Liver (tissue), 9 donors: Measurements from ENCODE around the gene MPC1. TPM values are rescaled to one million over a fixed set of nuclear protein-coding genes. Genes with fewer than 3 reads are reported as not detected.

Source experiments
- DNase-seq: peaks from one replicate; pipeline ENCODE4 v3.0.0-alpha.2; 2017; ENCODE audit warnings: low spot score
- H3K27ac ChIP-seq, 2 donors: one replicate each; pipeline ENCODE4 v1.7.0; 2013; ENCODE audit warnings: inconsistent platforms in 2 of 2, low read length in 2 of 2, control low read depth in 1 of 2, low read depth in 1 of 2, mild to moderate bottlenecking in 1 of 2
- H3K27me3 ChIP-seq, 4 donors: one replicate each; pipeline versions ENCODE4 v1.6.1 to v1.7.0; 2013; ENCODE audit warnings: low read length in 3 of 4, inconsistent platforms in 1 of 4, mild to moderate bottlenecking in 1 of 4, moderate library complexity in 1 of 4; ENCODE audit not compliant: control insufficient read depth in 4 of 4, insufficient read depth in 4 of 4
- H3K36me3 ChIP-seq, 4 donors: one replicate each; pipeline versions ENCODE4 v1.6.1 to v1.7.0; 2013; ENCODE audit warnings: low read length in 3 of 4, mild to moderate bottlenecking in 3 of 4, low read depth in 1 of 4, moderate library complexity in 1 of 4; ENCODE audit not compliant: control insufficient read depth in 4 of 4, insufficient read depth in 3 of 4
- H3K4me1 ChIP-seq, 4 donors: one replicate each; pipeline versions ENCODE4 v1.6.1 to v1.7.0; 2013; ENCODE audit warnings: low read length in 3 of 4, mild to moderate bottlenecking in 3 of 4, moderate library complexity in 1 of 4; ENCODE audit not compliant: control insufficient read depth in 4 of 4, insufficient read depth in 4 of 4
- H3K4me3 ChIP-seq, 3 donors: one replicate each; pipeline versions ENCODE4 v1.6.1 to v1.7.0; 2013; ENCODE audit warnings: low read length in 3 of 3, control low read depth in 1 of 3, low read depth in 1 of 3, mild to moderate bottlenecking in 1 of 3
- H3K9ac ChIP-seq, 2 donors: one replicate each; pipeline ENCODE4 v1.7.0; 2013; ENCODE audit warnings: low read length in 2 of 2, mild to moderate bottlenecking in 2 of 2, moderate library complexity in 2 of 2, control low read depth in 1 of 2, low read depth in 1 of 2
- H3K9me3 ChIP-seq, 4 donors: one replicate each; pipeline versions ENCODE4 v1.6.1 to v1.7.0; 2013; ENCODE audit warnings: low read length in 3 of 4; ENCODE audit not compliant: control insufficient read depth in 4 of 4
- EGR1 ChIP-seq, 2 donors: IDR thresholded peaks; 2 replicates each; pipeline ENCODE4 v1.6.1; 2016 to 2018; ENCODE audit warnings: antibody characterized with exemption in 2 of 2, low read depth in 2 of 2
- FOXA1 ChIP-seq: IDR thresholded peaks from 2 replicates; pipeline ENCODE4 v1.6.1; 2016; ENCODE audit warnings: antibody characterized with exemption
- FOXA2 ChIP-seq: IDR thresholded peaks from 2 replicates; pipeline ENCODE4 v1.6.1; 2016; ENCODE audit warnings: antibody characterized with exemption
- GABPA ChIP-seq, 2 donors: IDR thresholded peaks in 1 of 2; conservative IDR thresholded peaks in 1 of 2; 2 replicates each; pipeline ENCODE4 v1.6.1; 2016; ENCODE audit warnings: antibody characterized with exemption in 2 of 2, mild to moderate bottlenecking in 1 of 2, moderate library complexity in 1 of 2
- HNF4A ChIP-seq, 2 donors: conservative IDR thresholded peaks; 2 replicates each; pipeline ENCODE4 v1.6.1; 2016; ENCODE audit warnings: antibody characterized with exemption in 2 of 2, mild to moderate bottlenecking in 2 of 2
- HNF4G ChIP-seq: IDR thresholded peaks from 2 replicates; pipeline ENCODE4 v1.6.1; 2016; ENCODE audit warnings: antibody characterized with exemption
- JUND ChIP-seq, 2 donors: IDR thresholded peaks; 2 replicates each; pipeline ENCODE4 v1.6.1; 2016; ENCODE audit warnings: antibody characterized with exemption in 2 of 2
- NR2F2 ChIP-seq: IDR thresholded peaks from 2 replicates; pipeline ENCODE4 v1.6.1; 2016; ENCODE audit warnings: antibody characterized with exemption
- RAD21 ChIP-seq, 2 donors: IDR thresholded peaks; 2 replicates each; pipeline ENCODE4 v1.6.1; 2016; ENCODE audit warnings: antibody characterized with exemption in 2 of 2, mild to moderate bottlenecking in 2 of 2
- RXRA ChIP-seq, 2 donors: IDR thresholded peaks; 2 replicates each; pipeline ENCODE4 v1.6.1; 2017 to 2018; ENCODE audit warnings: antibody characterized with exemption in 2 of 2, mild to moderate bottlenecking in 1 of 2
- SP1 ChIP-seq: IDR thresholded peaks from 2 replicates; pipeline ENCODE4 v1.6.1; 2018; ENCODE audit warnings: antibody characterized with exemption, mild to moderate bottlenecking
- TAF1 ChIP-seq: conservative IDR thresholded peaks from 2 replicates; pipeline ENCODE4 v1.6.1; 2016; ENCODE audit warnings: antibody characterized with exemption, mild to moderate bottlenecking
- YY1 ChIP-seq: IDR thresholded peaks from 2 replicates; pipeline ENCODE4 v1.6.1; 2016; ENCODE audit warnings: antibody characterized with exemption, mild to moderate bottlenecking
- WGBS: extraction: QIAGEN DNeasy Blood & Tissue Kit; methylation state at CpG from one replicate; pipeline ENCODE4 v1.1.7; 2013; 5-methylcytosine and 5-hydroxymethylcytosine counted together
- polyA plus RNA-seq, 2 donors: library from polyadenylated mRNA; stranded (reverse) in 1 of 2; unstranded in 1 of 2; fragments of 200-250 nt in 1 of 2; fragments of >200 nt in 1 of 2; fragmentation: Nextera tagmentation in 1 of 2; extraction: Ambion mirVana in 1 of 2; gene quantifications; one replicate each; pipeline versions ENCODE4 v1.2.1 to v1.2.3, GENCODE V29; 2013 to 2015
- total RNA-seq, 2 donors: library from RNA; depleted of rRNA; stranded (reverse); fragments of >200 nt; gene quantifications; one replicate each; pipeline ENCODE4 v1.2.3, GENCODE V29; 2014
- TF ChIP-seq, protein P1 (sequence below): IDR thresholded peaks from 2 replicates; pipeline ENCODE4 v1.6.1; 2016; ENCODE audit warnings: antibody characterized with exemption
- TF ChIP-seq, protein P2 (sequence below): IDR thresholded peaks from 2 replicates; pipeline ENCODE4 v1.6.1; 2016; ENCODE audit warnings: antibody characterized with exemption, mild to moderate bottlenecking
- TF ChIP-seq, protein P3 (sequence below): IDR thresholded peaks from 2 replicates; pipeline ENCODE4 v1.6.1; 2016; ENCODE audit warnings: antibody characterized with exemption
- TF ChIP-seq, protein P4 (sequence below): IDR thresholded peaks from 2 replicates; pipeline ENCODE4 v1.6.1; 2016; ENCODE audit warnings: antibody characterized with exemption
- TF ChIP-seq, protein P5 (sequence below): fragments of 150-350 bp; IDR thresholded peaks from 2 replicates; pipeline ENCODE4 v1.5.1; 2017; ENCODE audit warnings: improper control_type of control experiment, low read depth, low read length; ENCODE audit not compliant: missing input control
- donor health status: healthy.
- donor health status: healthy.
- donor health status: healthy.
- donor health status: healthy.
- donor health status: healthy.

Gene MPC1
- total and polyA plus RNA-seq, 4 donors, result 79.7 to 478 (median 237) TPM

DNA sequence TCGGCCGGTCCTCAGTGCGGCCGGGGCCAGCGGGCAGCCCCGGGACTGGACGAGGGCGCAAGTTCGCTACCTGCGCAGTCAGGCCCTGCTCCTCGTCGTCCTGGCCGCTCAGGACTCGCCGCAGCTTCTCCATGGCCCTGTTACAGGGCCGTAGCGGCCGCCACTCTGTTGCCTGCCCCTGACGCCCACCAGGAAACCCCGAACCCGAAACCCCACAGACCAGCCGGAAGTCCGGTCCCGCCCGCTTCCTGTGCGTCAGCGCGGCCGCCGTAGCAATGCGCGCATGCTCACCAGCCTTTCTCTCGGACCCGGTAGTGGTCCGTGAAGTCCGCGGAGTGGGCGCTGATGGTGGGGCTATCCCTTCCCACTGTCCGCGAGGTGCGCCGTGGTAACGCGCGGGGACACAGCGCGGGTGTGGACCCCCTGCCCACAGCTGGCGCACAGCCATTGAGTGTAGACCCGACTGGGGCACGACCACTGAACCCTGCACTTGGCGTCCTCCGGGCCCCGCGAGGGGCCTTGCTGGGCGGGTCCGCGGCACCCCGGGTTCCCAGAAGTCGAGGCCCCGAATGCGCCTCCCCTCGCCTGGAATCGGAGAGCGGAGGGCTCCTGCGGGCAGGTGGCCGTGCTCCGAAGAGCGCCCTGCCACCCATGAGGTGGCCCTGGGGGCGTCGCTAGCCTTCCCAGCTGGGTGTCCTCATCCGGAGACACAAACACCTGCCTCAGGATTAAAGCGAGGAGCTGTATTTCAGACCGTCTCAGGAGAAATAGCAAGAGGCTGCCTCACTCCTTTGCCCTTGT, 40.2 kb downstream of the MPC1 start, which contains the start of gene SFT2D1:
TSS of gene SFT2D1 (minus strand) at position 197 of the 801 bp plus-strand sequence. CDS start at position 133, 64 bp downstream.
- peaks cover 0 to 4% (median 3%) of the 10 kb centered on the region in 4 donors for H3K36me3 ChIP-seq
- no peaks in the 10 kb centered on the region for H3K27me3 ChIP-seq
- H3K4me1 ChIP-seq, result peaks cover 3 to 36% (median 17%) of the 10 kb centered on the region in 4 donors
- DNase-seq, result peak; percentile 84
- peak within 1 kb of the TSS; percentile 84 to 97 for H3K9ac ChIP-seq
- H3K4me3 ChIP-seq, result peak within 1 kb of the TSS; percentile 91 to 95 (median 94)
- TF ChIP-seq GABPA (IDR thresholded peaks at IDR 0.05 in 1 of 2, conservative IDR thresholded peaks at IDR 0.05 in 1 of 2), result peak; percentile 76 to 95
- peak; percentile 75 for TF ChIP-seq YY1
- TF ChIP-seq RXRA (IDR thresholded peaks at IDR 0.05), result no peak
- no peak for TF ChIP-seq FOXA2
- TF ChIP-seq, protein P1, sequence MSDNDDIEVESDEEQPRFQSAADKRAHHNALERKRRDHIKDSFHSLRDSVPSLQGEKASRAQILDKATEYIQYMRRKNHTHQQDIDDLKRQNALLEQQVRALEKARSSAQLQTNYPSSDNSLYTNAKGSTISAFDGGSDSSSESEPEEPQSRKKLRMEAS, result peak; percentile 24
- TF ChIP-seq SP1, result no peak
- no peak for TF ChIP-seq HNF4A (conservative IDR thresholded peaks at IDR 0.05)
- TF ChIP-seq, protein P2, sequence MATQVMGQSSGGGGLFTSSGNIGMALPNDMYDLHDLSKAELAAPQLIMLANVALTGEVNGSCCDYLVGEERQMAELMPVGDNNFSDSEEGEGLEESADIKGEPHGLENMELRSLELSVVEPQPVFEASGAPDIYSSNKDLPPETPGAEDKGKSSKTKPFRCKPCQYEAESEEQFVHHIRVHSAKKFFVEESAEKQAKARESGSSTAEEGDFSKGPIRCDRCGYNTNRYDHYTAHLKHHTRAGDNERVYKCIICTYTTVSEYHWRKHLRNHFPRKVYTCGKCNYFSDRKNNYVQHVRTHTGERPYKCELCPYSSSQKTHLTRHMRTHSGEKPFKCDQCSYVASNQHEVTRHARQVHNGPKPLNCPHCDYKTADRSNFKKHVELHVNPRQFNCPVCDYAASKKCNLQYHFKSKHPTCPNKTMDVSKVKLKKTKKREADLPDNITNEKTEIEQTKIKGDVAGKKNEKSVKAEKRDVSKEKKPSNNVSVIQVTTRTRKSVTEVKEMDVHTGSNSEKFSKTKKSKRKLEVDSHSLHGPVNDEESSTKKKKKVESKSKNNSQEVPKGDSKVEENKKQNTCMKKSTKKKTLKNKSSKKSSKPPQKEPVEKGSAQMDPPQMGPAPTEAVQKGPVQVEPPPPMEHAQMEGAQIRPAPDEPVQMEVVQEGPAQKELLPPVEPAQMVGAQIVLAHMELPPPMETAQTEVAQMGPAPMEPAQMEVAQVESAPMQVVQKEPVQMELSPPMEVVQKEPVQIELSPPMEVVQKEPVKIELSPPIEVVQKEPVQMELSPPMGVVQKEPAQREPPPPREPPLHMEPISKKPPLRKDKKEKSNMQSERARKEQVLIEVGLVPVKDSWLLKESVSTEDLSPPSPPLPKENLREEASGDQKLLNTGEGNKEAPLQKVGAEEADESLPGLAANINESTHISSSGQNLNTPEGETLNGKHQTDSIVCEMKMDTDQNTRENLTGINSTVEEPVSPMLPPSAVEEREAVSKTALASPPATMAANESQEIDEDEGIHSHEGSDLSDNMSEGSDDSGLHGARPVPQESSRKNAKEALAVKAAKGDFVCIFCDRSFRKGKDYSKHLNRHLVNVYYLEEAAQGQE, result peak; percentile 40
- no peak for TF ChIP-seq FOXA1
- TF ChIP-seq TAF1, result no peak
- TF ChIP-seq, protein P3, sequence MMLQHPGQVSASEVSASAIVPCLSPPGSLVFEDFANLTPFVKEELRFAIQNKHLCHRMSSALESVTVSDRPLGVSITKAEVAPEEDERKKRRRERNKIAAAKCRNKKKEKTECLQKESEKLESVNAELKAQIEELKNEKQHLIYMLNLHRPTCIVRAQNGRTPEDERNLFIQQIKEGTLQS, result no peak
- TF ChIP-seq, protein P4, sequence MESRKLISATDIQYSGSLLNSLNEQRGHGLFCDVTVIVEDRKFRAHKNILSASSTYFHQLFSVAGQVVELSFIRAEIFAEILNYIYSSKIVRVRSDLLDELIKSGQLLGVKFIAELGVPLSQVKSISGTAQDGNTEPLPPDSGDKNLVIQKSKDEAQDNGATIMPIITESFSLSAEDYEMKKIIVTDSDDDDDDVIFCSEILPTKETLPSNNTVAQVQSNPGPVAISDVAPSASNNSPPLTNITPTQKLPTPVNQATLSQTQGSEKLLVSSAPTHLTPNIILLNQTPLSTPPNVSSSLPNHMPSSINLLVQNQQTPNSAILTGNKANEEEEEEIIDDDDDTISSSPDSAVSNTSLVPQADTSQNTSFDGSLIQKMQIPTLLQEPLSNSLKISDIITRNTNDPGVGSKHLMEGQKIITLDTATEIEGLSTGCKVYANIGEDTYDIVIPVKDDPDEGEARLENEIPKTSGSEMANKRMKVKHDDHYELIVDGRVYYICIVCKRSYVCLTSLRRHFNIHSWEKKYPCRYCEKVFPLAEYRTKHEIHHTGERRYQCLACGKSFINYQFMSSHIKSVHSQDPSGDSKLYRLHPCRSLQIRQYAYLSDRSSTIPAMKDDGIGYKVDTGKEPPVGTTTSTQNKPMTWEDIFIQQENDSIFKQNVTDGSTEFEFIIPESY, result no peak
- no peak for TF ChIP-seq RAD21 (IDR thresholded peaks at IDR 0.05)
- TF ChIP-seq, protein P5, sequence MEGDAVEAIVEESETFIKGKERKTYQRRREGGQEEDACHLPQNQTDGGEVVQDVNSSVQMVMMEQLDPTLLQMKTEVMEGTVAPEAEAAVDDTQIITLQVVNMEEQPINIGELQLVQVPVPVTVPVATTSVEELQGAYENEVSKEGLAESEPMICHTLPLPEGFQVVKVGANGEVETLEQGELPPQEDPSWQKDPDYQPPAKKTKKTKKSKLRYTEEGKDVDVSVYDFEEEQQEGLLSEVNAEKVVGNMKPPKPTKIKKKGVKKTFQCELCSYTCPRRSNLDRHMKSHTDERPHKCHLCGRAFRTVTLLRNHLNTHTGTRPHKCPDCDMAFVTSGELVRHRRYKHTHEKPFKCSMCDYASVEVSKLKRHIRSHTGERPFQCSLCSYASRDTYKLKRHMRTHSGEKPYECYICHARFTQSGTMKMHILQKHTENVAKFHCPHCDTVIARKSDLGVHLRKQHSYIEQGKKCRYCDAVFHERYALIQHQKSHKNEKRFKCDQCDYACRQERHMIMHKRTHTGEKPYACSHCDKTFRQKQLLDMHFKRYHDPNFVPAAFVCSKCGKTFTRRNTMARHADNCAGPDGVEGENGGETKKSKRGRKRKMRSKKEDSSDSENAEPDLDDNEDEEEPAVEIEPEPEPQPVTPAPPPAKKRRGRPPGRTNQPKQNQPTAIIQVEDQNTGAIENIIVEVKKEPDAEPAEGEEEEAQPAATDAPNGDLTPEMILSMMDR, result no peak
- no peak for TF ChIP-seq JUND (IDR thresholded peaks at IDR 0.05)
- no peak for TF ChIP-seq NR2F2
- TF ChIP-seq EGR1 (IDR thresholded peaks at IDR 0.05; ENCODE audit: low read depth in 2 of 2), result peak in 1 of 2 donors; percentile 19
- no peak for TF ChIP-seq HNF4G
- H3K9me3 ChIP-seq, result no peaks in the 10 kb centered on the region
- peak within 1 kb of the TSS; percentile 91 to 94 for H3K27ac ChIP-seq
- under 1% methylated on average over 73 of the region's 73 CpGs for WGBS
